ENCODE results near the gene CAMK2N1. TPM values are rescaled to one million over a fixed set of nuclear protein-coding genes. Genes with fewer than 3 reads are reported as not detected.

The CAMK2N1 gene
- total RNA-seq, 1 donor from 2014 or later: 0.83 TPM

- intact Hi-C loops (cut with micrococcal nuclease): no loop called here
These were observed 5.6 kb downstream of the CAMK2N1 start for GRCh38 chr1:20480243-20480944.

DNA sequence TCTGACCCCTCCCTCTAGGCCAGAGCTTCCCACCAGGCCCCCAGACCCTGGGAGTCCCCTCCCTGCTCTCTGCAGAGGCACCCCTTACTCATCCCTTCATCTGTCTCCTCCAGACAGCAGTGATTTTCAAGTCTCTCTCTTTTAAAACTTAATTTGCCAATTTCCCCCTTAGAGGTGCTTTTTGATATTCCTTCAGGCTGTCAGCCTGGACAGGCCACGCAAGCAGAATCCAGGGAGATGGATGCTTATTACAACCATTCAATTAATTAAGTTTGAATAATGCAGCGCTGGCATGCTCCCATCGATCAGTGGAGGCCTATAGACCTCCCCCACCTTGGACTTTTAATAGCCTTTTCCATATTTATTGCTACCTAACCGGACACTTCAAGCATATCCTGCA, 6.2 kb downstream of the CAMK2N1 start:
- intact Hi-C loops (cut with micrococcal nuclease): no loop called here

GRCh38 chr1:20478057-20478635, 7.9 kb downstream of the CAMK2N1 start:
- intact Hi-C loops (cut with micrococcal nuclease): no loop called here

DNA sequence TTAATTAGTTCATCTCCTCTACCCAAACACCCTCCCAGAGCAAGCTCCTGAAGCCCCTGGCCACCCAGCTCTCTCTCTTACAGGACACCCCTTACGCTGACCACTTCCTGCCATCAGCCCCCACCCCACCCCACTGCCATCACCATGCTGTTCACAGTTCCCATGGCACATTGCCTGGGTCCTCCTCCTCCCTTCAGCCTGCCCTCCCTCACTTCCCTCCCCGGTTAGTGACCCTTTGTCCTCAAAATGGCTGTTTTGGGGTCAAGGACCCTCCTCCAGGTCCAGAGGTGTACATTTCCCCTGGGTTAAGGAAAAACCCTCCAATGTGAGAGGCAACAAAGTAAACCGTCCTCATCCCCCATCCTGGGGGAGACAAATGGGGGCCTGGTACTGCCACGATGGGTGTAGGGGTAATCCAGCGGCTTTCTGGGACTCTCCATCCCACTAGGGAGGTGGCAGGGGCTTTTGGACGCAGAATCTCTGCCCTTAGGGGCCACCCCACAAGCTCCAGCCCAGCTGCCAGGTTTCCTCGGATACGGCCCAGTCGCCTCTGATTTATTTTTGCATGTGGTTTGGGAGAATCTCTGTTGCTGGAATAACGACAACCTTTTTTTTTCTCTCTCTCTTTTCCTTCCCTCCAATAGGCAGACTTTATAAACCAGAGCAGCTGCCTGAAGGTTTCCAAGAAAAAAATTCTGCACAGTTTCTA, 8.5 kb downstream of the CAMK2N1 start:
- intact Hi-C loops (cut with micrococcal nuclease): no loop called here

- intact Hi-C loops (cut with micrococcal nuclease): no loop called here
These were observed 9.6 kb downstream of the CAMK2N1 start for GRCh38 chr1:20476265-20477038.

DNA sequence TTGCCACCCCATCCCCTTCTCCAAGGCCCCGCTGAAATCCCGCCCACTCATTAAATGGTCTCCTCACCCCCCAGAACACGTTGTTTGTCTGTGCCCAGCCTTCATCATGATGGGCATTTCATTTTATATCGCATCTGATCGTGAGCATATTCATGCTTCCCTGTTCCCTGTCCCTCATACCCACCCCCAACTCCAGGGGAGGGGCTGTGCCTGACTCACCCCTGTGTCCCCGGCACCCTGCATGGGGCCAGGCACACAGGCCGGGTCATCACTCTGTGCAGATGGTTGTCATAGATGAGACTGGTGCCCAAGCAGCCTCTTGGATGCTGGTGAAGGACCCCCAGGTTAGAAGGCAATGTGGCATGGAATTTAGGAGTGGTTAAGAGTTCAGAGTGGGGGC, 11.0 kb downstream of the CAMK2N1 start:
- intact Hi-C loops (cut with micrococcal nuclease): no loop called here

GRCh38 chr1:20474333-20474975, 11.6 kb downstream of the CAMK2N1 start:
- intact Hi-C loops (cut with micrococcal nuclease): no loop called here

DNA sequence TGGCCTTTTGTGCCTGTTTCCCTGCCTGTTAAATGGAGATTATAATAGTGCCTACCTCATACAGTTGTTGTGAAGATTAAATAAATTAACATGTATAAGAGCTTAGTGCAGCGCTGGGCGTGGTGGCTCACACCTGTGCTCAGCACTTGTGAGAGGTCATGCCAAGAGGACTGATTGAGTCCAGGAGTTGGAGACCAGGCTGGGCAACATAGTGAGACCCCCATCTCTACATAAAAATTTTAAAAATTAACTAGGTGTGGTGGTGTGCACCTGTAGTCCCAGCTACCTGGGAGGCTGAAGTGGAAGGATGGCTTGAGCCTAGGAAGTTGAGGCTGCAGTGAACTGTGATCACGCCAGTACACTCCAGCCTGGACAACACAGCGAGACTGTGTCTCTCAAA, 12.1 kb downstream of the CAMK2N1 start:
- intact Hi-C loops (cut with micrococcal nuclease): no loop called here

- intact Hi-C loops (cut with micrococcal nuclease): no loop called here
These were observed 12.9 kb downstream of the CAMK2N1 start for GRCh38 chr1:20472860-20473711.

DNA sequence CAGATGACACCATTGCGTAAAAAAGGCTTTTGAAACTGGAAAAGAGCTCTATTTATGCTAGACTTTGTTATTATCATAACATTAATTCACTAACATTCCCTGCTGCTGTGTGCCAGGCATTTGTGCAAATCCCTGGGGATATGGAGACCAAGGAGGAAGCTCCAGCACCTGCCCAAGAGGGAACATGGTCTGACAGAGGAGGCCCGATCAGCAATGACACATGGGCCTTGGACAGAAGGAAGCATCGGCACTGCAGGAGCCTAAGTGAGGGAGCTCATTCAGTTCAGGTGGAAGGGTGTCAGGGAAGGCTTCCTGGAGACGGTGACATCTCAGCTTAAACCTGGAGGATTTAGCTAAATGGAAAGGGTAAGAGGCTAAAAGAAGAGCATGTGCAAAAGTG, 13.9 kb downstream of the CAMK2N1 start:
- intact Hi-C loops (cut with micrococcal nuclease): no loop called here

- intact Hi-C loops (cut with micrococcal nuclease): no loop called here
These were observed 15.8 kb downstream of the CAMK2N1 start for GRCh38 chr1:20470194-20470593.

DNA sequence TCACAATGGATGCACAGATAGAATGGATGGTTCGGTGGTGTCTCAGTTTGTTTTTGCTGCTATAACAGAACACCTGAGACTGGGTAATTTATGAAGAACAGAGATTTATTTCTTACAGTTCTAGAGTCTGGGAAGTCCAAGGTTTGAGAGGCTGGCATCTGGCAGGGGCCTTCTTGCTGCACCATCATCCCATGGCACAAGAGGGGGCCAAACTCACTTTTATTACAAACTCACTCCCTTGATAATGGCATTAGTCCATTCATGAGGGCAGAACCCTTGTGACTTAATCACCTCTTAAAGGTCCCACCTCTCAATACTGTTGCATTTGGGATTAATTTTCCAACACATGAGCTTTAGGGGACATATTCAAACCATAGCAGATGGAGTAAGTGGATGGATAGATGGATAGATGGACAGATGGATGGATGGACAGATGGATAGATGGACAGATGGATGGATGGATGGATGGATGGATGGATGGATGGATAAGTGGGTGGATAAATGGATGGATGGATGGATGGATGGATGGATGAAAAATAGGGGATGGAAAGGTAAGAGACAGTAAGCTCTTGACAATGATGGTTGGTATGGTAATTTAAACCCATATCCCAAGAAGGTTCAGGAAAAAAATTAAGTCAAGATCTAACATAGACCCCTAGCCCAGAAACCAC, 16.5 kb downstream of the CAMK2N1 start:
- intact Hi-C loops (cut with micrococcal nuclease): no loop called here

DNA sequence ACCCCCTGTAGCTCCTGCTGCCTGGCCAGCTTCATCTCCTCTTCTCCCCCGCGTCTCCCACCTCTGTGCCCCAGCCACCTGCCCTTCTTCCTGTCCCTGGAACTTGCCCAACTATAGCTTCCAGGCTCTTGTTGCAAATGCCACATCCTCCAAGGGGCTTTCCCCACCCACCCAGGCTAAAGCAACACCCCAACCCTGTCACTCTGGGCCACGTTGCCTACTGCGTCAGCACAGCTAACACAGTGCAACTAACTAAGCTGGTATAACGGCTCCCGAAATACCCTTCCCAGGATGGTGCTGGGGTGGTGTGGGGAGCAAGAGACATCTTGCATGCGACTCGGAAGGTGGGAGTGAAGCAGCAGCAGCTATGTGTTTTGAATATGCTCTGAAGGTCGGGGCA, 19.7 kb downstream of the CAMK2N1 start:
- intact Hi-C loops (cut with micrococcal nuclease): no loop called here

GRCh38 chr1:20465187-20465586, 20.8 kb downstream of the CAMK2N1 start:
- intact Hi-C loops (cut with micrococcal nuclease): no loop called here

DNA sequence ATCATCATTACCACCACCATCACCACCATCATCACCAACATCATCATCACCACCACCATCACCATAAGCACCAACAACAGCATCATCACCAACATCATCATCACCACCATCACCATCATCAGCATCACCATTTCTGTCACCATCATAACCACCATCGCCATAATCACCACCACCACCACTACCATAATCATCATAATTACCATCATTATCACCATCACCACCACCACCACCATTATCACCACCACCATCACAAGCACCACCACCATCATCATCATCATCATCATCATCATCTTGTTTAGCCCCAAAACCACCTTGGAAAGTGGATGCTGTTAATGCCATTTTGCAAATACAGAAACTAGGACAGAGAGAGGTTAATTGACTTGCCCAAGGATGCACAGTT, 22.5 kb downstream of the CAMK2N1 start:
- intact Hi-C loops (cut with micrococcal nuclease): no loop called here

DNA sequence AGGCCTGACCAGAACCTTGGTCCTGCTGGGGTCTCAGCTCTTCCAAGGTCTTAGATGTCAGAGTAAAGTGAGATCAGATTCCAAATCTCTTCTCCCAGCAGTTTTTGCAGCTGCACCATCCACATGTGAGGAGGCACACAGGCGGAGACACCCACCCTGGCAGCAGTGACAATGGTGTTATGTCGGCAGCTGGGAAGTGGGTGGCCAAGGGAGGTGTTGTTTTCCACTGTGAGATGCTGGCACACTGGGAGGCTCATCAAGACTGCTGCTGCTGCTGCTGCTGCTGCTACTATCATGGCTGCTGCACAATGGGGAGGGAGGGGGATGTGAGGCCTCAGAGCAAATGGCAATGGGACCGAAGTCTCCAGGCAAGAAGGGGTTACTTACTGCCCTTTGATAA, 23.6 kb downstream of the CAMK2N1 start:
- intact Hi-C loops (cut with micrococcal nuclease): no loop called here

- intact Hi-C loops (cut with micrococcal nuclease): no loop called here
These were observed 27.3 kb downstream of the CAMK2N1 start for GRCh38 chr1:20458717-20459116.

DNA sequence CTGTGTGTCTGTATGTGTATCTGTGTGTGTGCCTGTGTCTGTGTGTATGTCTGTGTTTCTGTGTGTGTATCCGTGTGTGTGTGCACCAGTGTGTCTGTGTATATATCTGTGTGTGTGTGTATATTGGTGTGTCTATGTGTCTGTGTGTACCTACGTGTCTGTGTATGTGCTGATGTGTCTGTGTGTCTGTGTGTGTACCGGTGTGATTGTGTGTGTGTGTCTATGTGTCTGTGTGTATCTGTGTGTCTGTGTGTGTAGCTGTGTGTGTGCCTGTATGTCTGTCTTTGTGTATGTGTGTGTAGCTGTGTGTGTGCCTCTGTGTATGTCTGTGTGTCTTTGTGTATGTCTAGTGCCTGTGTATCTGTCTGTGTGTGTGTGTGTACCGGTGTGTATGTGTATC, 32.0 kb downstream of the CAMK2N1 start:
- intact Hi-C loops (cut with micrococcal nuclease): no loop called here

DNA sequence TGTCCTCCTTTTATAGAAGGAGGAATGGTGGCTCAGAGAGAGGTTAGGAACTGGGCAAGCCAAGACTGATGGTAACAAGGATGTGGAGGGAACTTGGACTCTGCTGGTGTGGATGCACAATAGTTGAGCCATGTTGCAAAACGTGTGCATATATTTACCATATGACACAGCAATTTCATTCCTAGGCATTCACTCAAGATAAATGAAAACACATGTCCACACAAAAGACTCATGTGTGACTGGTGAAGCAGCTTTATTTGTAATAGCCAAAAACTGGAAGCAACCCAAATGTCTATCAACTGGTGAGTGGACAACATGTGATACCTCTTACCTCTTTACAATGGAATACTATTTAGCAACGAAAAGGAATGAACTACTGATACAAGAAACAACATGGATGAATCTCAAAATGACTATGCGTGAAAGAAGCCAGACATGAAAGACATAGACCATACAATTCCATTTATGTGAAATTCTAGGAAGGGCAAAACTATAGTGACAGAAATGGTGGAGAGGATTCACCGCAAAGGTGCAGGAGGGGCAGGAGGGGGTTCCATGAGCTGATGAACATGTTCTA, 36.2 kb downstream of the CAMK2N1 start:
- intact Hi-C loops (cut with micrococcal nuclease): no loop called here

DNA sequence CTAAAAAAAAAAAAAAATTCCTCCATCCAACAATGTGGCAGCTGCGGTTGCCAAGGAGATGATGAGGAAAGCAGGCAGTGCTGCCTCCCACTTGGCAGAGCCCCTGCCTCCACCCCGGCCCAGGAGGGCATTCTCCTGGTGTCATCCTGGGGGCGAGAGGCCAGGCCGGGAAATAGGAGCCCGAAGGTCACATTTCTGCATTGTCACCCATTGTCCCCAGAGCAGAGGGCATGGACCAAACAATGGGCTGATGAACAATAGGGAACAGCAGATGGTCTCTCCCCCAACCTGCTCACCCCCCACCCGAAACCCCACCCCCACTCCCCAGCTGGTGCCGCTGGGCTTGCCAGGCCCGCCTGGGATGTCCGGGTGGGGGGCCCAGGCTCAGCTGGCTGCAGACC, 37.3 kb downstream of the CAMK2N1 start:
- intact Hi-C loops (cut with micrococcal nuclease): no loop called here
